Muscle layer of duodenum (tissue), 2 donors: ENCODE data around the gene RGS17.

Experiments used
- H3K27ac ChIP-seq: one replicate; pipeline ENCODE4 v1.7.0; 2013; ENCODE audit warnings: mild to moderate bottlenecking, low read length
- H3K27me3 ChIP-seq: one replicate; pipeline ENCODE4 v1.7.0; 2013; ENCODE audit warnings: low read depth, mild to moderate bottlenecking, control low read depth, low read length
- H3K36me3 ChIP-seq, 2 donors: one replicate each; pipeline ENCODE4 v1.7.0; 2013; ENCODE audit warnings: low read length in 2 of 2, control low read depth in 1 of 2, mild to moderate bottlenecking in 1 of 2; ENCODE audit not compliant: insufficient read depth in 2 of 2, control insufficient read depth in 1 of 2
- H3K4me1 ChIP-seq, 2 donors: one replicate each; pipeline ENCODE4 v1.7.0; 2013; ENCODE audit warnings: low read length in 2 of 2, mild to moderate bottlenecking in 2 of 2, control low read depth in 1 of 2, moderate library complexity in 1 of 2; ENCODE audit not compliant: insufficient read depth in 2 of 2, control insufficient read depth in 1 of 2
- H3K4me3 ChIP-seq, 2 donors: one replicate each; pipeline ENCODE4 v1.7.0; 2013; ENCODE audit warnings: low read length in 2 of 2, low read depth in 1 of 2, mild to moderate bottlenecking in 1 of 2
- H3K9me3 ChIP-seq, 2 donors: one replicate each; pipeline ENCODE4 v1.7.0; 2013; ENCODE audit warnings: low read length in 2 of 2, control low read depth in 1 of 2, mild to moderate bottlenecking in 1 of 2; ENCODE audit not compliant: control insufficient read depth in 1 of 2
- donor health status: healthy.

The RGS17 gene

DNA sequence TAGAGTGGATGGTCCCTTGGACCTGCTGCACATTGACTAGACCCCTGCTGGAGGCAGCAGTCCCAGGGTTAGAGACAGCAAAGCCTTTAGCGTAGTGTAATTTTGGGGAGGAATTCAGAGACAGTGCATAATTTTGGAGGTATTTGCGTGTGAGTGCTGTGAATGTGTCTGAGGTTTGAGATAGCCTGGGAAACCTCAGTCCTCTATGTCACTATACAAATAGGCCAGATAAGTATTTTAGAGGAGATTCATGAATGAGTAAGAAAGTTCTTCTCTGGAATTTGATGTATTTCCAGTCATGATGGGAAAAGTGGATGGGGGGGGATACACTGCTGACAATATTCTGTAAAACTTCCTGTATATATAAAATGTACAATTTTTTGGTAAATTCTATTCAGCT lies 102.8 kb downstream of the RGS17 start:
- Histone ChIP-seq H3K9me3 (no peaks in the 10 kb centered on the region), H3K4me1 (peaks cover 0 to 4% of the 10 kb centered on the region in 2 donors), H3K27me3 (no peaks in the 10 kb centered on the region), H3K36me3 (no peaks in the 10 kb centered on the region), H3K27ac (no peak overlapping the region), H3K4me3 (no peak overlapping the region)

DNA sequence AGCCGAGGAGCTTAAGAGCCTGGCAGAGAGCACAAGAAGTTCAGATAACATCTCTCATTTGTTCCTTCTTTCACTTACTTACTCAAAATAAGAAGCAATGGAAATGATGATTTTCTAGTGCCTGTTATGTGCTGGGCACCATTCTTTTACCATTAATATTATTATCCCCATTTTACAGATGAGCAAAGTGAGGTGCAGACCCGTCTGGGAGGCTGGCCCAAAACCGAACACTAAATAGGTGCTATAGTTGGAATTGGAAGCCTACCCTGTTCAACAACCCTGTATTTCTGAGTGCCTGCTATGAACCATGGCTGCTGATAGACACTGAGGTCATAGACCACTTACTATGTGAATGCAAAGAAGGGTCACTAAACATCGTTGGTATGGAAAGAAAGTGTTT lies 103.6 kb downstream of the RGS17 start:
- no peaks in the 10 kb centered on the region for H3K9me3 ChIP-seq
- no peak overlapping the region for H3K4me3 ChIP-seq
- no peaks in the 10 kb centered on the region for H3K27me3 ChIP-seq
- peaks cover 0 to 4% of the 10 kb centered on the region in 2 donors for H3K4me1 ChIP-seq
- H3K27ac ChIP-seq: no peak overlapping the region
- H3K36me3 ChIP-seq: no peaks in the 10 kb centered on the region

DNA sequence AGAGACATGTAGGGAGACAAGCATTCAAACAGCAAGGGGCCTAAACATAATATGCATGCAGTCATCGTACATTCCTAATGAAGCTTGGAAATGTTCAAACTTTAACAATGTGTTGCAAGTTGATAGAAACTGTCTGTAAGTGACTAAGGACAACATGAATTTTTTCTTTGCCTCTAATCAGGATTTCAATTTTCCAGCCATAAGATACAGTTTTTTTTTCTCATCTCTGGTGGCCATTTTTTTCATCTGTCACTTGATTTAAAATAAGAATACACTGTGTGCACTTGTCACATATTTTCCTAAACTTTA lies 106.4 kb downstream of the RGS17 start:
- H3K36me3 ChIP-seq: no peaks in the 10 kb centered on the region
- H3K27ac ChIP-seq: no peak overlapping the region
- peaks cover 0 to 4% of the 10 kb centered on the region in 2 donors for H3K4me1 ChIP-seq
- H3K27me3 ChIP-seq: no peaks in the 10 kb centered on the region
- H3K4me3 ChIP-seq: no peak overlapping the region
- no peaks in the 10 kb centered on the region for H3K9me3 ChIP-seq

DNA sequence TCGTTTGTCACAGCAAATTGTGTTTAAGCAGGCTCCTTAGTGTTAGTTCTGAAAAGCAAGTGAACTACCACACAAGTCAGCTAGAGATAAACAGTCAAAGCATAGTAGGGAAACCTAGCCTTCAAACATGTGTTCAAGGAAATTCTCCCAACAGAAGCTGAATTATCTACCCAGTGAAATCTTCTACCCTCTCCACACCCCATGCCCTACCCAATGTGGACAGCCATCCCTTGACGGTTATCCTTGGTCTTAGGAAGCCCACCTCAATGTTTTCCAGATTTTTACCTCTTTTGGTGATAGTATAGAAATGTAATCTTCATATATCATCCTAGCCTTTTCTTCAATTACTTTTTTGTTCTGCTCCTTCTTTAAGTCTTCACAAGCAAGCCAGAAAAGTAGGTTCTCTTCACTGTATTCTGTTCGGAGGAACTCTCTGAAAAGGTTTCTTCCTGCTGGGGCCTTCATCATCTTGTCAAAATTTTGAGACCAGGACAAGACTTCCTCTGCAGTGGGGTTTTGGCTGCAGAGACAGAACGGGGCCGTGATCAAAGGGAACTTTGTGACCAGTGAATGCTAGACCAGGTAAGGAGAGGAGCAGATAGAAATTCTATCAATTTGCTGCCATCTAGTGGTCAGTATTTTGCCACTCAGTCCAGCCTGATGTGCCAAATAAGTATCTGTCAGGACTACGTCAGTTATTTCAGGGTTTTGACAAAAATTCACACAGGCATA lies 106.9 kb downstream of the RGS17 start:
- no peaks in the 10 kb centered on the region for H3K27me3 ChIP-seq

DNA sequence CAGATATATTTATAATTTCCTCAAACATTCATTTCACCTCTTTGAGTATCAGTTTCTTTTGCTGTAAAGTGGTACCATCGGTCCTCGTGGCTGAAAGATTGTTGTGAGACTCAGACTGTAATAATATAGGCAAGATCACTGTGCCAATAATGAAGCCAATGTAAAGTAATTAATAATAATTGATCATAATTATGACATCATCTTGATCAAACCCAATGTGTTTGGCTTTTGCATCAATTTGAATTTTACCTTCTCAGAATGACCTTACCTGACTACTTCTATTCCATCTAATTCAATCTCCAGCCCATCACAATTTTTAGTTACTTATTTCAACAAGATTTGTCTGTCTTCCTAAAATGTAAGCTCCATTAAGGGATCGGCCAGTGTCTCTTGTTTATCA lies 112.7 kb downstream of the RGS17 start:
- Histone ChIP-seq H3K36me3 (no peaks in the 10 kb centered on the region), H3K27ac (no peak overlapping the region), H3K27me3 (no peaks in the 10 kb centered on the region), H3K4me1 (no peaks in the 10 kb centered on the region), H3K9me3 (no peaks in the 10 kb centered on the region), H3K4me3 (no peak overlapping the region)

More for the DNA sequence above, 106.9 kb downstream of the RGS17 start:
- Histone ChIP-seq H3K4me1 (peaks cover 0 to 4% of the 10 kb centered on the region in 2 donors), H3K36me3 (no peaks in the 10 kb centered on the region), H3K9me3 (no peaks in the 10 kb centered on the region), H3K4me3 (no peak overlapping the region), H3K27ac (no peak overlapping the region)

DNA sequence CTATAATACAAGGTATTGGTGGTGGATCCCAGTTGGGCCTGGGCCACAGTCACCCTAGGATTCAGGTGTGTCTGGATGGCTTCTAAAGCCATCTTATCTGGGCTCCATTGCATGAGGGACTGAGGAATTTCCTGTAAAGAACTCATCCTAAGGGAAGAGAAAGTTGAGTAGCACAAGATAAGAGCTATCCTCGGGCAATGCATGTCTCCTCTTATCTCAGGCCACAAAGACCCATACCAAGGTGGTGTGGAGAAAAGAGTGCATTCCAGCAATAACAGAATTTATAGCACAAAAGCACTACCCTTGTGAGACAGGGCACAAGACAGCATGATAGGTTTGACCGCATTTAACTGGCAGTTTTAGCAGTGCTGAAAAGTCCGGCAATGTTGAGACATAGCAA lies 114.2 kb downstream of the RGS17 start:
- no peaks in the 10 kb centered on the region for H3K4me1 ChIP-seq
- H3K9me3 ChIP-seq: no peaks in the 10 kb centered on the region
- H3K4me3 ChIP-seq: no peak overlapping the region
- H3K27ac ChIP-seq: no peak overlapping the region
- no peaks in the 10 kb centered on the region for H3K27me3 ChIP-seq
- H3K36me3 ChIP-seq: no peaks in the 10 kb centered on the region

DNA sequence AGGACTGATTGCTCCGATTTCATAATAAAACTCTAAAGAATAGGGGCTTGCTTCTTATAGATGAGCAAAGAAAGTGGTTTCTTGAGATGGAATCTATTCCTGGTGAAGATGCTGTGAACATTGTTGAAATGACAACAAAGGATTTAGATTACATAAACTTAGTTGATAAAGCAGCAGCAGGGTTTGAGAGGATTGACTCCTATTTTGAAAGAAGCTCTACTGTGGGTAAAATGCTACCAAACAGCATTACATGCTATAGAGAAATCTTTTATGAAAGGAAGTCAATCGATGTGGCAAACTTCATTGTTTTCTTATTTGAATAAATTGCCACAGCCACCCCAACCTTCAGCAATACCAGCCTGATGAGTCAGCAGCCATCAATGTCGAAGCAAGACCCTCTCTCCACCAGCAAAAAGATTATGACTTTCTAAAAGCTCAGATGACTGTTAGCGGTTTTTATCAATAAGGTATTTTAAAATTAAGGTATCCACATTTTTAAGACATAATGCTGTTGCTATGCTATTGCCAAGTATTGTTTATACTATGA lies 115.9 kb downstream of the RGS17 start:
- H3K27ac ChIP-seq: no peak overlapping the region
- no peaks in the 10 kb centered on the region for H3K27me3 ChIP-seq
- H3K9me3 ChIP-seq: no peaks in the 10 kb centered on the region
- no peak overlapping the region for H3K4me3 ChIP-seq
- H3K4me1 ChIP-seq: no peaks in the 10 kb centered on the region
- no peaks in the 10 kb centered on the region for H3K36me3 ChIP-seq

DNA sequence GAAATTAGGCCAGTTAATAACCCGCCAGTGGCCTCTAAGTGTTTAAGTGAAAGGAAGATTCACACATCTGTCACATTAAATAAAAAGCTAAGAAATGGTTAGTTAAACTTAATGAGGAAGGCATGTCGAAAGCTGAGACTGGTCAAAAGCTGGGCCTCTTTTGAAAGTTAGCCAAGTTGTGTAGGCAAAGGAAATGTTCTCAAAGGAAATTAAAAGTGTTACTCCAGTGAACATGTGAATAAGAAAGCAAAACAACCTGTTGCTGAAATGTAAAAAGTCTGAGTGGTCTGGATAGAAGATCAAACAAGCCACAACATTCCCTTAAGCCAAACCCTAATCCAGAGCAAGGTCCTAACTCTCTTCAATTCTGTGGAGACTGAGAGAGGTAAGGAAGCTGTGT lies 117.6 kb downstream of the RGS17 start:
- no peak overlapping the region for H3K4me3 ChIP-seq
- no peaks in the 10 kb centered on the region for H3K36me3 ChIP-seq
- no peaks in the 10 kb centered on the region for H3K27me3 ChIP-seq
- no peaks in the 10 kb centered on the region for H3K9me3 ChIP-seq
- H3K4me1 ChIP-seq: no peaks in the 10 kb centered on the region
- H3K27ac ChIP-seq: no peak overlapping the region

DNA sequence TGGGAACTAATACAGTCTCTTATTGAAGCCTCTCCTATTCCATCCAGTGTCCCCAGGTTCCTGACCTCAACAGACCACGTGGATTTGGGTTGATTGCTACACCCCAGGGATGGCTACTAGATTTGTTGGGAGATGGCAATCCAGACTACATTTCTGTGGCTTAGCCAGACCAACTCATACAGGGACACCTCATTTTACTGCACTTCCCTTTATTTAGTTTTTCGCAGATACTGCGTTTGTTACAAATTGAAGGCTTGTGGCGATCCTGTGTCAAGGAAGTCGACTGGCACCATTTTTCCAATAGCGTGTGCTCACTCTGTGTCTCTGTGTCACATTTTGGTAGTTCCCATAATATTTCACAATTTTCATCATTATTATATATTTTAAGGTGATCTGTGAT lies 118.2 kb downstream of the RGS17 start:
- Histone ChIP-seq H3K4me1 (no peaks in the 10 kb centered on the region), H3K27ac (no peak overlapping the region), H3K4me3 (no peak overlapping the region), H3K27me3 (no peaks in the 10 kb centered on the region), H3K9me3 (no peaks in the 10 kb centered on the region), H3K36me3 (no peaks in the 10 kb centered on the region)

DNA sequence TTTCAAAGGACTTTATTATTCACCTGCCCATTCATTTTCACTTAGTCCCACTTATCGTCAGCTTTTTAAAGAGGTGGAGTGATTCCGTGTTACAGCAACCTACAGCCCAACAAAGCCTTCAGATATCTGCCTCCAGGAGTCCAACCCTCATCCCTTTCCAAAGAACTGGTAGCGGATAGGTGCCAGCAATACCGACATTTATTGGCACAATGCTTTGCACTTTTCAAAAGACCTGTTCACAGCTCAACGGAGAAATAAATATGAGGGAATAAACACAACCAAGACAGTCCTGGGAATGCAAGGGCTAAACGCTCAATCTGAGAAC lies 127.8 kb downstream of the RGS17 start:
- peaks cover 6 to 30% of the 10 kb centered on the region in 2 donors for H3K4me1 ChIP-seq
- H3K4me3 ChIP-seq: peak overlapping the region; percentile 85 to 95
- H3K27me3 ChIP-seq: no peaks in the 10 kb centered on the region
- no peaks in the 10 kb centered on the region for H3K36me3 ChIP-seq
- H3K27ac ChIP-seq: peak overlapping the region; percentile 81
- H3K9me3 ChIP-seq: no peaks in the 10 kb centered on the region

DNA sequence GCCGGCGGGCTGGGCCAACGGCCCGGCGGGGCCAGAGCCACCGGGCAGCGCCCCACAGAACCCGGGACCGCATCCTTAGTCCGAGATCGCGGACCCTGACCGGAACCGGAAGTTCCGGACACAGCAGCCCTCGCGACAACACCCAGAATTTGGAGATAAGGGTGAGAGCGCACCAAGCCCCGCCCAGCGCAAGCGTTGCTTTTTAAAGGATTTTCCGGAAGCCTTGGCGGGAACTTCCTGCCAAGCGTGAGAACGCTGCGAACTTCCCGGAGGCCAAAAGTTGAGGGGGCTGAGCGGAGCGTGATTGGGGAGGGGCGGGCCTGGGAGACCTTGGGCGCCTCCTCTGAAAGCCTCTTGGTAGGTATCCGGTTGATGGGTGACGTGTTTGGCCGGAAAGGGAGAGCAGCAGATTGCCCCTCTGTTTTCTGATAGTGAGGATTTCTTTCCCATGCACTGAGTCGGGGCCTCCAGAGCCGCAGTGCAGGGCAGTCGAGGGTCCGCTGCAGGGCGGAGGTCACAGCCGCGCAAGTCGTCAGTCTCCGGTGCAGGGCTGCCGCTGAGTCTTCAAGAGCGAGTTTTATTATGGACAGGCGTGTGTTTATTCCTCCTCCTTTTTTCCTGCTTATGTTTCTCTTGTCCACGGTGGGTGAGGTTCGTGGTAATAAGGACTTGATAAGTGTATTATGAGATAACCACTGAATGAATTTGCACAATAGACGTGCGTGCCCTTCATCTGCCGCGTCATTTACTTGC lies 128.3 kb downstream of the RGS17 start, which contains the start of gene MTRF1L:
TSS of gene MTRF1L (minus strand) at position 97 of the 753 bp plus-strand sequence. CDS start at position 73, 24 bp downstream.
- peaks cover 6 to 30% of the 10 kb centered on the region in 2 donors for H3K4me1 ChIP-seq
- peak within 1 kb of the TSS; percentile 85 to 95 for H3K4me3 ChIP-seq
- peak within 1 kb of the TSS; percentile 81 for H3K27ac ChIP-seq
- H3K9me3 ChIP-seq: no peaks in the 10 kb centered on the region
- no peaks in the 10 kb centered on the region for H3K27me3 ChIP-seq
- no peaks in the 10 kb centered on the region for H3K36me3 ChIP-seq
